GM19467 (cell line): ENCODE data around the gene SYT2.
"Not testable (repeated sequence)": the region's sequence is repeated elsewhere in the genome, so short reads cannot be mapped to it uniquely, and the experiment has no call there.

Source experiments
- ATAC-seq: cut with Tn5 transposase; IDR thresholded peaks from one replicate; pipeline ENCODE4 v1.9.1; 2021; ENCODE audit warnings: mild to moderate bottlenecking, moderate library complexity; ENCODE audit not compliant: unreplicated experiment

SYT2 gene

GRCh38 chr1:202710070-202711045 is at the start of gene SYT2:
SYT2 (minus strand) TSS chr1:202710454; CDS start chr1:202605772, 104,682 bp downstream.
- no peak for ATAC-seq

- no peak for ATAC-seq
Measured at GRCh38 chr1:202756391-202756790, 46.1 kb upstream of the SYT2 start.

- no peak for ATAC-seq
Measured at GRCh38 chr1:202754293-202754692, 44.0 kb upstream of the SYT2 start.

GRCh38 chr1:202752774-202753173 is 42.5 kb upstream of the SYT2 start:
- ATAC-seq = no peak

GRCh38 chr1:202750761-202751160 is 40.5 kb upstream of the SYT2 start:
- ATAC-seq = no peak

- no peak for ATAC-seq
Measured at GRCh38 chr1:202750024-202750423, 39.8 kb upstream of the SYT2 start.

- ATAC-seq = no peak
Measured at GRCh38 chr1:202745323-202745888, 35.2 kb upstream of the SYT2 start.

- not testable (repeated sequence) for ATAC-seq
Measured at GRCh38 chr1:202744770-202745169, 34.5 kb upstream of the SYT2 start.

GRCh38 chr1:202742496-202742895 is 32.2 kb upstream of the SYT2 start:
- no peak for ATAC-seq

- no peak for ATAC-seq
Measured at GRCh38 chr1:202733251-202733650, 23.0 kb upstream of the SYT2 start.

- no peak for ATAC-seq
Measured at GRCh38 chr1:202728951-202729350, 18.7 kb upstream of the SYT2 start.

GRCh38 chr1:202725526-202725925 is 15.3 kb upstream of the SYT2 start:
- no peak for ATAC-seq

GRCh38 chr1:202723708-202724107 is 13.5 kb upstream of the SYT2 start:
- no peak for ATAC-seq

- not testable (repeated sequence) for ATAC-seq
Measured at GRCh38 chr1:202723046-202723445, 12.8 kb upstream of the SYT2 start.

GRCh38 chr1:202716654-202717053 is 6.4 kb upstream of the SYT2 start:
- no peak for ATAC-seq

- ATAC-seq = not testable (repeated sequence)
Measured at GRCh38 chr1:202714202-202714601, 3.9 kb upstream of the SYT2 start.

GRCh38 chr1:202713110-202713509 is 2.9 kb upstream of the SYT2 start:
- ATAC-seq = no peak

- no peak for ATAC-seq
Measured at GRCh38 chr1:202711949-202712635, 1.8 kb upstream of the SYT2 start.

GRCh38 chr1:202709276-202710041 is 795 bp downstream of the SYT2 start:
- ATAC-seq = no peak

- ATAC-seq = no peak
Measured at GRCh38 chr1:202708456-202709275, 1.6 kb downstream of the SYT2 start.
